HG03135 (cell line): ENCODE measurements around the gene DNAJB2.

Experiments
- ATAC-seq: cut with Tn5 transposase; IDR thresholded peaks from one replicate; pipeline ENCODE4 v1.9.1; 2021; ENCODE audit warnings: mild to moderate bottlenecking, moderate library complexity; ENCODE audit not compliant: unreplicated experiment

Gene DNAJB2

GRCh38 chr2:219279151-219279915 lies at the start of gene DNAJB2:
Gene DNAJB2, plus strand, starts transcription at chr2:219279366. Its CDS starts 468 bp downstream, at chr2:219279834.
- ATAC-seq = peak; percentile 83

GRCh38 chr2:219230059-219230540 lies 49.1 kb upstream of the DNAJB2 start:
- ATAC-seq = no peak

- ATAC-seq = no peak
Observed at GRCh38 chr2:219234331-219234730, 44.8 kb upstream of the DNAJB2 start.

- ATAC-seq = no peak
Observed at GRCh38 chr2:219243291-219243761, 35.8 kb upstream of the DNAJB2 start.

- no peak for ATAC-seq
Observed at GRCh38 chr2:219244789-219245147, 34.4 kb upstream of the DNAJB2 start.

- peak; percentile 72 for ATAC-seq
Observed at GRCh38 chr2:219245148-219245898, 33.8 kb upstream of the DNAJB2 start, which contains the start of the genes GLB1L and STK16. Gene GLB1L, minus strand, starts transcription at chr2:219245444. Its CDS starts 1,871 bp downstream, at chr2:219243573. Gene STK16, plus strand, starts transcription at chr2:219245479. Its CDS starts 521 bp downstream, at chr2:219246000.

GRCh38 chr2:219245899-219246230 lies 33.3 kb upstream of the DNAJB2 start:
- ATAC-seq = no peak

GRCh38 chr2:219246559-219246958 lies 32.6 kb upstream of the DNAJB2 start:
- no peak for ATAC-seq

GRCh38 chr2:219247678-219248642 lies 31.2 kb upstream of the DNAJB2 start:
- no peak for ATAC-seq

GRCh38 chr2:219248845-219249202 lies 30.3 kb upstream of the DNAJB2 start:
- no peak for ATAC-seq

GRCh38 chr2:219249203-219249980 lies 29.8 kb upstream of the DNAJB2 start:
- ATAC-seq = peak; percentile 42

GRCh38 chr2:219250049-219250781 lies 29.0 kb upstream of the DNAJB2 start:
- no peak for ATAC-seq

- ATAC-seq = no peak
Observed at GRCh38 chr2:219251656-219252055, 27.5 kb upstream of the DNAJB2 start.

- no peak for ATAC-seq
Observed at GRCh38 chr2:219252084-219252483, 27.1 kb upstream of the DNAJB2 start.

- no peak for ATAC-seq
Observed at GRCh38 chr2:219252570-219252899, 26.6 kb upstream of the DNAJB2 start.

GRCh38 chr2:219252900-219253752 lies 26.0 kb upstream of the DNAJB2 start, which contains the start of gene TUBA4B:
Gene TUBA4B, plus strand, starts transcription at chr2:219253243. Its CDS starts 165 bp downstream, at chr2:219253408.
- peak; percentile 13 for ATAC-seq

GRCh38 chr2:219253753-219254589 lies 25.2 kb upstream of the DNAJB2 start, which contains the start of gene TUBA4A:
Gene TUBA4A, minus strand, starts transcription at chr2:219253918. Its CDS starts 60 bp downstream, at chr2:219253858.
- peak; percentile 56 for ATAC-seq
